Measurements from ENCODE around the gene SRCAP. TPM values are rescaled to one million over a fixed set of nuclear protein-coding genes. Genes with fewer than 3 reads are reported as not detected.

The SRCAP gene
- total and polyA plus RNA-seq, 2 of the 8 experiments (the other 6 are each of a cell fraction or from before 2014, with no cell fraction given), result 5.5 to 54.3 TPM

DNA sequence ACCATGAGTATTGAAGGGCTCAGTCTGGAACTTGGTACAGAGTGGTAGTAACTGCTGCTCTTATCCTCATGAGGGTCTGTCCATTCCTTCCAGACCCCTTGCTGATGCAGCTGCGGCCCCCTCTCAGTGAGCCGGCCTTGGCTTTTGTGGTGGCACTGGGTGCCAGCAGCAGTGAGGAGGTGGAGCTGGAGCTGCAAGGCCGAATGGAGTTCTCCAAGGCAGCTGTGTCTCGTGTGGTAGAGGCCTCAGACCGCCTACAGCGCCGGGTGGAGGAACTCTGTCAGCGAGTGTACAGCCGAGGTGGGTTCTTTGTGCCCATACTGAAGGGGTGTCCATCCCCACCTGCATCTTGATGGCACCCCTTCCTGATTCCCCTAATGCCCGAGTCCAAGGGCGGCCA, 65.1 kb downstream of the SRCAP start:
- no peak overlapping the region for H3K56ac ChIP-seq (replicated peaks; ENCODE audit: insufficient read length, low read depth, low read length)
- H2BK20ac ChIP-seq (ENCODE audit: low read length), result no peak overlapping the region
- no peak overlapping the region for H3K27ac ChIP-seq (ENCODE audit: low read depth, low read length)
- 95% methylated on average over 11 of the region's 11 CpGs; no CpG with 5 or more reads in 1 of the 2 experiments for WGBS, 2 experiments (ENCODE audit: extremely low coverage in 1 of 2, insufficient coverage in 1 of 2, insufficient read length in 1 of 2, insufficient replicate concordance in 2 of 2, low coverage in 1 of 2, low lambda C conversion rate in 2 of 2, missing lambda C conversion rate in 1 of 2)
- H3K14ac ChIP-seq (ENCODE audit: insufficient read length), result no peak overlapping the region
- H2BK120ac ChIP-seq (replicated peaks; ENCODE audit: low read depth, low read length), result no peak overlapping the region
- no peak overlapping the region for H2BK15ac ChIP-seq (ENCODE audit: low read length)
- peaks cover 36 to 61% (median 51%) of the 10 kb centered on the region in 4 experiments for H3K36me3 ChIP-seq (ENCODE audit: control insufficient read depth in 2 of 4, insufficient read depth in 4 of 4, low read length in 3 of 4)
- no peaks in the 10 kb centered on the region; a peak in 1 of 7 replicates for H3K27me3 ChIP-seq (replicated peaks in 1 of 4; ENCODE audit: control insufficient read depth in 3 of 4, extremely low read depth in 1 of 4, insufficient read depth in 3 of 4, low read length in 3 of 4)
- no peak overlapping the region for H4K8ac ChIP-seq (ENCODE audit: extremely low read depth, insufficient read depth, low read length)
- POLR2A ChIA-PET (ENCODE audit: partially characterized antibody), result interaction anchor here (1.0 to 9.0 kb wide), 4 partner anchors 11 to 41 kb away, joined by 3 to 92 read pairs (median 38); partner anchors contain the start of gene PHKG2
- no peak overlapping the region for H2AK5ac ChIP-seq (ENCODE audit: low read depth, low read length)
- no peak overlapping the region for H3K4me3 ChIP-seq (ENCODE audit: extremely low read depth in 1 of 4, insufficient read depth in 2 of 4, low read depth in 3 of 4, low read length in 4 of 4)
- H3K79me1 ChIP-seq (ENCODE audit: low read depth, low read length), result peaks cover 3% of the 10 kb centered on the region; the same call in 1 of the 2 replicates
- no peak overlapping the region; a peak in 1 of 4 replicates for H3K4me2 ChIP-seq (ENCODE audit: insufficient read depth in 1 of 2, low read depth in 2 of 2, low read length in 2 of 2)
- H3K4me1 ChIP-seq (replicated peaks in 1 of 4; ENCODE audit: control insufficient read depth in 3 of 4, insufficient read depth in 4 of 4, low read length in 3 of 4), result peaks cover 0 to 11% (median 2%) of the 10 kb centered on the region in 4 experiments; a peak in 4 of 7 replicates
- peaks cover 7 to 11% of the 10 kb centered on the region in 2 experiments for H4K20me1 ChIP-seq (replicated peaks in 1 of 2; ENCODE audit: control insufficient read depth in 1 of 2, insufficient read depth in 2 of 2, low read length in 2 of 2)
- no peak overlapping the region for H2BK12ac ChIP-seq (ENCODE audit: low read depth, low read length)
- no peak overlapping the region for H3K18ac ChIP-seq (ENCODE audit: extremely low read depth, low read length)
- no peak overlapping the region for H4K5ac ChIP-seq (ENCODE audit: insufficient read length, low read depth, low read length)
- H2BK5ac ChIP-seq (ENCODE audit: low read depth, low read length), result no peak overlapping the region
- no peak overlapping the region for H3K23ac ChIP-seq (ENCODE audit: insufficient read length)
- CTCF ChIA-PET (ENCODE audit: partially characterized antibody), result interaction anchor here (1.8 kb wide), 1 partner anchor 14 kb away, joined by 7 read pairs; no protein-coding TSS in a partner anchor
- H3K79me2 ChIP-seq (ENCODE audit: control insufficient read depth in 1 of 2, insufficient read depth in 2 of 2, low read length in 2 of 2), result peaks cover 4 to 20% of the 10 kb centered on the region in 2 experiments; a peak in 2 of 4 replicates
- no peak overlapping the region for H4K91ac ChIP-seq (replicated peaks; ENCODE audit: insufficient read length, low read length)
- H2AFZ ChIP-seq (ENCODE audit: low read length), result no peak overlapping the region
- no peaks in the 10 kb centered on the region for H3K9me3 ChIP-seq (ENCODE audit: insufficient read depth in 2 of 2, low read depth in 1 of 2, low read length in 1 of 2)
- DNase-seq (ENCODE audit: low read depth in 1 of 2, low spot score in 2 of 2), result no peak
- no peak overlapping the region for H3K4ac ChIP-seq (replicated peaks; ENCODE audit: insufficient read length, low read depth, low read length)
- no peak overlapping the region for H3K9ac ChIP-seq (replicated peaks in 1 of 4; ENCODE audit: extremely low read depth in 1 of 4, low read depth in 3 of 4, low read length in 3 of 4)
- peaks cover 14% of the 10 kb centered on the region for H3K23me2 ChIP-seq (ENCODE audit: low read depth, low read length)
- no peak for FAIRE-seq
- TF ChIP-seq CEBPB (IDR thresholded peaks at IDR 0.05; ENCODE audit: low read depth, low read length), result no peak
- no peak for TF ChIP-seq RFX5 (IDR thresholded peaks at IDR 0.05; ENCODE audit: borderline replicate concordance, low read depth, low read length)
- TF ChIP-seq EZH2 (IDR thresholded peaks at IDR 0.05; ENCODE audit: low read depth, low read length, severe bottlenecking), result no peak
- no peak for TF ChIP-seq SAP30 (IDR thresholded peaks at IDR 0.05; ENCODE audit: insufficient read depth, insufficient replicate concordance, low read length)
- TF ChIP-seq CBX8 (IDR thresholded peaks at IDR 0.05; ENCODE audit: borderline replicate concordance, low read depth, low read length), result no peak
- TF ChIP-seq TEAD4 (IDR thresholded peaks at IDR 0.05; ENCODE audit: low read depth, low read length), result no peak
- TF ChIP-seq SIX5 (IDR thresholded peaks at IDR 0.05; ENCODE audit: low read depth, low read length), result no peak
- TF ChIP-seq SIN3A (conservative IDR thresholded peaks at IDR 0.05 in 1 of 2, IDR thresholded peaks at IDR 0.05 in 1 of 2; ENCODE audit: low read depth in 1 of 2, low read length in 2 of 2), result no peak
- TF ChIP-seq NRF1 (IDR thresholded peaks at IDR 0.05; ENCODE audit: low read depth, low read length), result no peak
- TF ChIP-seq, protein P1, sequence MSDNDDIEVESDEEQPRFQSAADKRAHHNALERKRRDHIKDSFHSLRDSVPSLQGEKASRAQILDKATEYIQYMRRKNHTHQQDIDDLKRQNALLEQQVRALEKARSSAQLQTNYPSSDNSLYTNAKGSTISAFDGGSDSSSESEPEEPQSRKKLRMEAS (IDR thresholded peaks at IDR 0.05), result no peak
- no peak for TF ChIP-seq TAF1 (IDR thresholded peaks at IDR 0.05; ENCODE audit: low read depth, low read length)
- TF ChIP-seq CTBP2 (IDR thresholded peaks at IDR 0.05; ENCODE audit: borderline replicate concordance, insufficient read depth, insufficient read length, low read length), result no peak
- no peak for TF ChIP-seq EP300 (IDR thresholded peaks at IDR 0.05; ENCODE audit: borderline replicate concordance in 1 of 2, low read depth in 2 of 2, low read length in 2 of 2)

All from H1 (cell line).